Measurements from ENCODE around the gene MTX2. TPM values are rescaled to one million over a fixed set of nuclear protein-coding genes. Genes with fewer than 3 reads are reported as not detected.
"Not testable (repeated sequence)": the region's sequence is repeated elsewhere in the genome, so short reads cannot be mapped to it uniquely, and the experiment has no call there.

The MTX2 gene
- total RNA-seq, 1 donor from 2014 or later = 50.5 TPM

- no peak for DNase-seq
Observed at GRCh38 chr2:176291335-176291734, 22.1 kb downstream of the MTX2 start.

- no peak for DNase-seq
Observed at GRCh38 chr2:176291809-176292283, 22.6 kb downstream of the MTX2 start.

- no peak for DNase-seq
Observed at GRCh38 chr2:176292608-176293007, 23.4 kb downstream of the MTX2 start.

GRCh38 chr2:176293334-176293733 is 24.1 kb downstream of the MTX2 start:
- no peak for DNase-seq

GRCh38 chr2:176297067-176297466 is 27.8 kb downstream of the MTX2 start:
- no peak for DNase-seq

GRCh38 chr2:176297737-176298136 is 28.5 kb downstream of the MTX2 start:
- no peak for DNase-seq

GRCh38 chr2:176306020-176306419 is 36.8 kb downstream of the MTX2 start:
- not testable (repeated sequence) for DNase-seq

GRCh38 chr2:176317199-176317598 is 48.0 kb downstream of the MTX2 start:
- no peak for DNase-seq

- DNase-seq = no peak
Observed at GRCh38 chr2:176317623-176318065, 48.4 kb downstream of the MTX2 start.

- DNase-seq = no peak
Observed at GRCh38 chr2:176321916-176322315, 52.7 kb downstream of the MTX2 start.

GRCh38 chr2:176324862-176325261 is 55.6 kb downstream of the MTX2 start:
- DNase-seq = no peak

GRCh38 chr2:176325732-176326131 is 56.5 kb downstream of the MTX2 start:
- no peak for DNase-seq

GRCh38 chr2:176328149-176328548 is 58.9 kb downstream of the MTX2 start:
- DNase-seq = no peak

- no peak for DNase-seq
Observed at GRCh38 chr2:176330612-176331011, 61.4 kb downstream of the MTX2 start.

- no peak for DNase-seq
Observed at GRCh38 chr2:176331646-176332045, 62.4 kb downstream of the MTX2 start.

GRCh38 chr2:176334729-176335128 is 65.5 kb downstream of the MTX2 start:
- DNase-seq = no peak

- DNase-seq = no peak
Observed at GRCh38 chr2:176338395-176338794, 69.2 kb downstream of the MTX2 start.

GRCh38 chr2:176339208-176339607 is 70.0 kb downstream of the MTX2 start:
- no peak for DNase-seq

GRCh38 chr2:176356251-176356650 is 87.0 kb downstream of the MTX2 start:
- no peak for DNase-seq

GRCh38 chr2:176364273-176364977 is 95.2 kb downstream of the MTX2 start:
- DNase-seq = no peak

- no peak for DNase-seq
Observed at GRCh38 chr2:176368349-176368748, 99.1 kb downstream of the MTX2 start.

GRCh38 chr2:176370467-176371171 is 101.4 kb downstream of the MTX2 start:
- no peak for DNase-seq

GRCh38 chr2:176373155-176373554 is 103.9 kb downstream of the MTX2 start:
- not testable (repeated sequence) for DNase-seq

- no peak for DNase-seq
Observed at GRCh38 chr2:176378323-176378722, 109.1 kb downstream of the MTX2 start.

Measured in occipital lobe (tissue), 2 donors.